VCaP (cell line): Measurements from ENCODE around the gene BRPF1.

ENCODE experiments used
- H3K27ac ChIP-seq: fragments of 450-650 bp; 2 replicates; pipeline ENCODE4 v1.5.1; 2017
- TF ChIP-seq, protein P1 (sequence below): fragments of 450-650 bp; conservative IDR thresholded peaks from 2 replicates; pipeline ENCODE4 v1.5.1; 2017; ENCODE audit warnings: mild to moderate bottlenecking, moderate library complexity

Gene BRPF1

DNA sequence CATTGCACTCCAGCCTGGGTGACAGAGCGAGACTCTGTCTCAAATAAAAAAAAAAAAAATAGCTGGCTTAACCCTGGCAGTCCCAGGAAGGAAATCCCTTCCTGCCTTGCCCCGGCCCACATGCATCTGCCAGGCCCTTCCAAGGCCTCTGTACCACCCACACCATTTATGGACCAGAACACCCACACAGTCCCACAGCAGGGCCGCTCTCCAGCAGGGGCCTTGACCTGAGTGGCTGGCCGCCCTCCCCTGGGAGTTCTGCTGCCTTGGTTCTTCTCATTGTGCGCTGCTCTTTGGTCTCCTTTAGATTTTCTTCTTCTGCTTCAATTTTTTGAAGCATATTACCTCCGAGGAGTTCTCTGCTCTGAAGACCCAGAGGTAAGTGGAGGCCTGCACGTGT lies 44.0 kb upstream of the BRPF1 start:
- TF ChIP-seq, protein P1, sequence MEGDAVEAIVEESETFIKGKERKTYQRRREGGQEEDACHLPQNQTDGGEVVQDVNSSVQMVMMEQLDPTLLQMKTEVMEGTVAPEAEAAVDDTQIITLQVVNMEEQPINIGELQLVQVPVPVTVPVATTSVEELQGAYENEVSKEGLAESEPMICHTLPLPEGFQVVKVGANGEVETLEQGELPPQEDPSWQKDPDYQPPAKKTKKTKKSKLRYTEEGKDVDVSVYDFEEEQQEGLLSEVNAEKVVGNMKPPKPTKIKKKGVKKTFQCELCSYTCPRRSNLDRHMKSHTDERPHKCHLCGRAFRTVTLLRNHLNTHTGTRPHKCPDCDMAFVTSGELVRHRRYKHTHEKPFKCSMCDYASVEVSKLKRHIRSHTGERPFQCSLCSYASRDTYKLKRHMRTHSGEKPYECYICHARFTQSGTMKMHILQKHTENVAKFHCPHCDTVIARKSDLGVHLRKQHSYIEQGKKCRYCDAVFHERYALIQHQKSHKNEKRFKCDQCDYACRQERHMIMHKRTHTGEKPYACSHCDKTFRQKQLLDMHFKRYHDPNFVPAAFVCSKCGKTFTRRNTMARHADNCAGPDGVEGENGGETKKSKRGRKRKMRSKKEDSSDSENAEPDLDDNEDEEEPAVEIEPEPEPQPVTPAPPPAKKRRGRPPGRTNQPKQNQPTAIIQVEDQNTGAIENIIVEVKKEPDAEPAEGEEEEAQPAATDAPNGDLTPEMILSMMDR = no peak

DNA sequence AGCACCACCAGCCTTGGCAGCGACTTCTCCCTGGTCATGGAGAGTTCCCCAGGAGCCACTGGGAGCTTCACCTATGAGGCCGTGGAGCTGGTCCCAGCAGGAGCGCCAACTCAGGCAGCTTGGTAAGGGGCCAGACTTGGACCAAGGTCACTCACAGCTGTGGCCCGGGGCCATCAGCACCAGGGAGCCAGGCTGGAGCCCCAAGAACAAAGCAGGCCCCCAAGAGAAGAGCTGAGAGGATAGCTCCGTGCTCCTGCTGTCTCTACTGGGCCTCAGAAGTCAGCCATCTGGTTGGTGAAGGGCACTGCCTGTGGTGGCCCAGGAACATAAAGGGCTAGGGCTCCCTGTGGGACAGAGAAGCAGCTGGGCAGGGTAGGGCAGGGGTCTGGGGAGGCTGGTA lies 42.6 kb upstream of the BRPF1 start:
- no peak overlapping the region for H3K27ac ChIP-seq
- TF ChIP-seq, protein P1 = no peak

More for the DNA sequence above, 44.0 kb upstream of the BRPF1 start:
- H3K27ac ChIP-seq = no peak overlapping the region

DNA sequence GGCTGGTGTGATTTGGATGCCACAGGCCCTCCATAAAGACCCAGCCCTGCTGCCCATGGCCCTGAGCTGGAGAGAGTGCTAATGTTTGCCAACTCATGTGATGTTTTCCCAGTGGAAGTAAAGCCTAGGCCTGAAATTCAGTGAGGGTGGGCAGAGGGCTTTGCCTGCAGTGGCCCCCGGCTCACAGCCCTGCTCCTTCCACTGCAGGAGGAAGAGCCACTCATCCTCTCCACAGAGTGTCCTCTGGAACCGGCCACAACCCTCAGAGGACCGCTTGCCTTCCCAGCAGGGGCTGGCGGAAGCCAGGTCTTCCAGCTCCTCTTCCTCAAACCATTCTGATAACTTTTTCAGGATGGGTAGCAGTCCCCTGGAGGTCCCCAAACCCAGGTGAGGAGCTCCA lies 41.8 kb upstream of the BRPF1 start:
- TF ChIP-seq, protein P1 = no peak
- no peak overlapping the region for H3K27ac ChIP-seq

DNA sequence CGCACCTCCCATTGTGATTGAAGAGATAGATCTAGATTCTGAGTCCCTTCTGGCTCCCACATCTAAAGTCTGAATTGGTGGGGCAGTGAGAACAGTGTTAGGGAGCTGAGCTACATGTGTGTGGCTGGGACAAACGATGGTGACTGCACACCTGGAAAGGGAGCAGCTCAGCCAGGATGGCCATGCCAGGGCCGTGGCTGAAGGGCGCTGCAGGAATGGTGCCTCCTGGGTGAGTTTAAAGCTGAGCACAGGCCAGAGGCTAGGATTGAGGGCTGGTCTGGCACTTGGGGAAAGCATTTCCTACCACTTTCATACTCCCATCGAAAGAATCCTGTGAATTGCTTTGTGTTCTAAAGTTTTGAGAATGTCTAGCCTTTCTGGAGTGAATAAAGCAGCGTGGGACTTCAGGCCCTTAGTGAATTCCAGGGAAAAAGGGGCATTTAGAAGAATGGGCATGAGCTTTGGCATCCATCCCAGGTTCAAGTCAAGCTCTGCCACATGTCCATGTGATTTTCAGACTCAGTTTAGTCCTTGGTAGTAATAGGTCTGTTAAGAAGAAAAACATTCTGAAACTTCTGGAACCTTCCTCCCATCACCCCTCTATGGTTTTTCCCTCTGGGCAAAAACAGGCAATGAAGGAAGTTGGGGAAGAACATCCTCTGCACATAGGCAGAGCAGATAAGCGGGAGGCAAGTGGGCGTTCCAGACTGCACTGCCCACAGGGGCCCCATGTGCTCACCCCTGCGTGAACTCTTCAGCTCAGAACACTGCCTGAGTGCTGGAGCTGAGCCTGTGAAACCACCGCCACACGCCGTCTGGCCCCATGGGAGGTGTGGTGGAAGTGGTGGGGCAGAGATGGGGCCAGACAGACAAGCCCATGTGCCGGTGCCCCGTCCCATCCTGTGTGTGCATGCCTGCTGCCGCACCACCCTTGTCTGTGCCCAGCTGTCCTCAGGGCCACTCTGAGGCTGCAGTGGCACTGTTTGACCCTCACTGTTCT lies 40.8 kb upstream of the BRPF1 start:
- H3K27ac ChIP-seq = no peak overlapping the region
- TF ChIP-seq, protein P1 = no peak

DNA sequence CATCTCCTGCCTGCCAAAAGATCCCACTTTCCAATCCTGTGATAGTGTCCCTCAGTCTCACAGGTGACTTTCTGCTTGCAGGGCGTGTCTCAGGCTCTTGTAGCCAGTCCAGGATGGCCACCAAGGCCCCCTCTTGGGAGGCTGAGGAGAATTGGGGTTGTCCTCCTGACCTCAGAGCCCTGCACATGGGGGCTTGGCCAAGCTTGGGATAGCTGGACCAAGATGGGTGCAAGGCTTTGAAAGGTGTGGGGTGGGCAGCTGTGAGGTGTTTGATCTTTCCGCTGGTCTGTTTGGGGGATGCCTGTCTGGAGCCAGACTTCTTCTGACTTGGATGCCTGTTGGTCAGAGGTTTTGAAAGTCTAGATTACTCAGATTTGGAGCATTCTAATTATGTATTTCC lies 39.9 kb upstream of the BRPF1 start:
- TF ChIP-seq, protein P1 = no peak

DNA sequence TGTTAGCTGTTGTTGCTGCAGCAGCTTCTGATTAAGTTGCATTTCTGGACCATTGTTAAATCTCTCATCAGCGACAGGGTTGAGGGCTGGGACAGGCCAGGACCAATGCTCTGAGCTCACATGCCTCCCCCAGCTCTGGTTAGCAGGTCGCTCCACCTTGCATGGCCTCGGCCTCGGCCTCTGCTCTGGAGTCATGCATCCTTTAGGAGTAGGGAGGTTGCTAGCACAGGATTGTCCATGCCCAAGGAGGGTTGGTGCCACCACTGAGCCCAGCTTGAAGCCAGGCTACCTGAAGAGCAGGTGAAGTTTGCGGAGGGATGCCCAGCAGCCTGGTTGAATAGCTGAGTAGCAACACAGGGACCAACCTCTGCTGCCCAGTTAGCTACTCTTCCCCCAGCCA lies 39.1 kb upstream of the BRPF1 start:
- H3K27ac ChIP-seq = no peak overlapping the region
- TF ChIP-seq, protein P1 = no peak

More for the DNA sequence above, 39.9 kb upstream of the BRPF1 start:
- H3K27ac ChIP-seq = no peak overlapping the region

DNA sequence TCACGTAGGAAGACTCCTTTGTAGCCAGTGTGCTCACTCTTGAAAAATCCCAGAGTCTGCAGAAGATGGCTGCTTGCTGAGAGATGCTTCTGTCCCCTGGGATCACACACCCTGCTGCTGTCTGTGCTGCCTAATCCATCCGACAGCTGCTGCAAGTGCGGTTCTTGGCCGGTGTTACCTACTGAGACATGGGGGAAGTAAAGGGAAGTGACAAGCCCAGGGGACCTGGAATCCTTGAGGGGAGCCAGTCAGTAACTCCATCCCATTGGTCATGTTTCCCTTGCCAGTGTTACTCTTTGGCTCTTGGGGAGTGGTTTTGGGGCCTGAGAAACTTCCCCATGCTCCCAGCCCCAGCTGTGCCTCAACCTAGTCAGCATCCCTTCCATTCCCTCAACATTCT lies 36.2 kb upstream of the BRPF1 start:
- TF ChIP-seq, protein P1 = no peak
- no peak overlapping the region for H3K27ac ChIP-seq
